OCI-LY7 (cell line): ENCODE results near the gene SACS. TPM values are rescaled to one million over a fixed set of nuclear protein-coding genes. Genes with fewer than 3 reads are reported as not detected.

Experiments
- BruUV-seq: library from RNA; stranded (reverse); fragments of 400-500 nt; replicated peaks from 2 replicates; lab custom pipeline; 2021; lab: Mats Ljungman, UMichigan
- CTCF ChIA-PET: fragments of 300-600 bp; sonication (Branson Sonifier 250); formaldehyde crosslinking; loops from one replicate; lab custom pipeline; 2022; ENCODE audit warnings: antibody characterized with exemption; ENCODE audit not compliant: unreplicated experiment; lab: Charles Lee
- POLR2A ChIA-PET: fragments of 300-600 bp; sonication (Branson Sonifier 250); formaldehyde crosslinking; loops from one replicate; lab custom pipeline; 2022; ENCODE audit warnings: antibody characterized with exemption; lab: Charles Lee
- DNase-seq: peaks from one replicate; pipeline ENCODE4 v3.0.0-alpha.2; 2015; ENCODE audit warnings: low spot score
- H2AFZ ChIP-seq: fragments of 200-600 bp; sonication (generic), shearing (Covaris generic); 2 replicates; pipeline ENCODE4 v1.6.1; 2014; ENCODE audit warnings: mild to moderate bottlenecking, antibody characterized with exemption, low read length, moderate library complexity
- H3K27ac ChIP-seq: fragments of 200-600 bp; sonication (generic); 2 replicates; pipeline ENCODE4 v1.5.1; 2014; ENCODE audit warnings: mixed run types, low read depth, mild to moderate bottlenecking, moderate library complexity, low read length, inconsistent platforms; ENCODE audit not compliant: poor library complexity, severe bottlenecking
- H3K36me3 ChIP-seq: fragments of 200-600 bp; sonication (generic); 2 replicates; pipeline ENCODE4 v1.6.1; 2014; ENCODE audit warnings: mild to moderate bottlenecking, antibody characterized with exemption, low read length, moderate library complexity, mixed read lengths; ENCODE audit not compliant: insufficient read depth
- H3K4me1 ChIP-seq: fragments of 200-600 bp; sonication (generic); 2 replicates; pipeline ENCODE4 v1.5.1; 2014; ENCODE audit warnings: mild to moderate bottlenecking, low read length; ENCODE audit not compliant: insufficient read depth, poor library complexity, severe bottlenecking
- H3K4me2 ChIP-seq: fragments of 200-600 bp; sonication (generic); 2 replicates; pipeline ENCODE4 v1.6.1; 2014; ENCODE audit warnings: mild to moderate bottlenecking, low read length
- H3K4me3 ChIP-seq: fragments of 200-600 bp; sonication (generic); 2 replicates; pipeline ENCODE4 v1.5.1; 2014; ENCODE audit warnings: mild to moderate bottlenecking, low read depth, low read length; ENCODE audit not compliant: poor library complexity, severe bottlenecking
- H3K79me2 ChIP-seq: fragments of 200-600 bp; sonication (generic); 2 replicates; pipeline ENCODE4 v1.6.1; 2016; ENCODE audit warnings: low read depth, mild to moderate bottlenecking, low read length, moderate library complexity, mixed read lengths; ENCODE audit not compliant: insufficient read depth
- H3K9me2 ChIP-seq: fragments of 200-600 bp; sonication (generic); 2 replicates; pipeline ENCODE4 v1.6.1; 2016; ENCODE audit warnings: mild to moderate bottlenecking, low read length, mixed read lengths; ENCODE audit not compliant: insufficient read depth
- H3K9me3 ChIP-seq: fragments of 200-600 bp; sonication (generic); 2 replicates; pipeline ENCODE4 v1.6.1; 2014; ENCODE audit warnings: mild to moderate bottlenecking, mixed run types, low read length, mixed read lengths
- H4K20me1 ChIP-seq: fragments of 200-600 bp; sonication (generic); 2 replicates; pipeline ENCODE4 v1.6.1; 2014; ENCODE audit warnings: mild to moderate bottlenecking, antibody characterized with exemption, low read length, moderate library complexity, mixed read lengths; ENCODE audit not compliant: insufficient read depth
- CTCF ChIP-seq: fragments of 200-600 bp; sonication (generic); conservative IDR thresholded peaks from 2 replicates; pipeline ENCODE4 v1.5.1; 2014; ENCODE audit warnings: mild to moderate bottlenecking, antibody characterized with exemption, low read length, moderate library complexity, mixed read lengths
- EZH2phosphoT487 ChIP-seq: fragments of 200-600 bp; sonication (generic); IDR thresholded peaks from 2 replicates; pipeline ENCODE4 v1.6.1; 2018; ENCODE audit warnings: low read depth, borderline replicate concordance, mild to moderate bottlenecking, mixed run types, antibody characterized with exemption, low read length, moderate library complexity, mixed read lengths
- intact Hi-C: fragments of 100-400 bp; cut with micrococcal nuclease; formaldehyde crosslinking; loops from one replicate; pipeline ENCODE4 v1.10.0; 2022; ENCODE audit not compliant: unreplicated experiment
- total RNA-seq, 2 experiments: library from RNA; depleted of rRNA in 1 of 2; stranded (reverse); fragments of >200 nt in 1 of 2; shearing (Covaris generic) in 1 of 2; gene quantifications; 2 replicates each; pipeline ENCODE4 v1.2.3, GENCODE V29; 2014 to 2022

Gene SACS
- total RNA-seq, 2 experiments from 2014 or later, result 9.8 to 22.6 TPM

- BruUV-seq, result no TSS peak
- no peaks in the 10 kb centered on the region for H3K9me2 ChIP-seq
- ChIA-PET CTCF (no interaction called here), POLR2A (no interaction called here)
- no peak for TF ChIP-seq CTCF
- no peaks in the 10 kb centered on the region for H3K79me2 ChIP-seq
- no peaks in the 10 kb centered on the region for H3K4me1 ChIP-seq
- intact Hi-C loops, result no loop called here
- no peak for DNase-seq
- no peaks in the 10 kb centered on the region for H4K20me1 ChIP-seq
- H3K27ac ChIP-seq, result no peak overlapping the region
- no peak overlapping the region for H3K4me3 ChIP-seq
- no peaks in the 10 kb centered on the region for H3K36me3 ChIP-seq
- no peak overlapping the region for H3K4me2 ChIP-seq
- H3K9me3 ChIP-seq, result no peaks in the 10 kb centered on the region
- no peak overlapping the region for H2AFZ ChIP-seq
Measured at GRCh38 chr13:23414682-23415081, 18.8 kb downstream of the SACS start.

- CTCF ChIA-PET, result no interaction called here
- no peaks in the 10 kb centered on the region for H3K9me3 ChIP-seq
- H3K4me2 ChIP-seq, result no peak overlapping the region
- no peak overlapping the region for H2AFZ ChIP-seq
- no peaks in the 10 kb centered on the region for H3K9me2 ChIP-seq
- no peaks in the 10 kb centered on the region for H4K20me1 ChIP-seq
- H3K4me1 ChIP-seq, result no peaks in the 10 kb centered on the region
- intact Hi-C loops, result no loop called here
- no peak overlapping the region for H3K4me3 ChIP-seq
- no peaks in the 10 kb centered on the region for H3K36me3 ChIP-seq
- H3K79me2 ChIP-seq, result no peaks in the 10 kb centered on the region
- no peak overlapping the region for H3K27ac ChIP-seq
- POLR2A ChIA-PET, result interaction anchor here (0.6 kb wide), 1 partner anchor 52 kb away, joined by 3 read pairs; no protein-coding TSS in a partner anchor
- BruUV-seq, result no TSS peak
- TF ChIP-seq CTCF (no peak), EZH2phosphoT487 (no peak)
- no peak for DNase-seq
Measured at GRCh38 chr13:23411706-23412105, 21.8 kb downstream of the SACS start.

- no peaks in the 10 kb centered on the region for H3K79me2 ChIP-seq
- no peak overlapping the region for H3K4me2 ChIP-seq
- no TSS peak for BruUV-seq
- H3K9me3 ChIP-seq, result no peaks in the 10 kb centered on the region
- no peaks in the 10 kb centered on the region for H3K4me1 ChIP-seq
- DNase-seq, result no peak
- H3K27ac ChIP-seq, result no peak overlapping the region
- no peaks in the 10 kb centered on the region for H3K36me3 ChIP-seq
- intact Hi-C loops, result no loop called here
- no peaks in the 10 kb centered on the region for H3K9me2 ChIP-seq
- H3K4me3 ChIP-seq, result no peak overlapping the region
- H2AFZ ChIP-seq, result no peak overlapping the region
- ChIA-PET POLR2A (interaction anchor here (0.6 kb wide), 1 partner anchor 53 kb away, joined by 3 read pairs; no protein-coding TSS in a partner anchor), CTCF (no interaction called here)
- TF ChIP-seq EZH2phosphoT487 (no peak), CTCF (no peak)
- no peaks in the 10 kb centered on the region for H4K20me1 ChIP-seq
Measured at GRCh38 chr13:23411220-23411619, 22.3 kb downstream of the SACS start.
